Mesothelial cell of epicardium (in vitro differentiated cells): ENCODE measurements around the gene VEGFA. TPM values are rescaled to one million over a fixed set of nuclear protein-coding genes. Genes with fewer than 3 reads are reported as not detected.

ENCODE experiments used
- DNase-seq, 2 experiments: peaks; one replicate each; pipeline ENCODE4 v3.0.0; 2021; ENCODE audit warnings: low spot score in 2 of 2; ENCODE audit not compliant: unreplicated experiment in 2 of 2
- H3K27ac Mint-ChIP-seq: 2 replicates; pipeline ENCODE4 v1.8.0; 2021; ENCODE audit warnings: mixed read lengths
- H3K27me3 Mint-ChIP-seq: 2 replicates; pipeline ENCODE4 v1.8.0; 2021; ENCODE audit warnings: low read depth, mixed read lengths
- H3K36me3 Mint-ChIP-seq: 2 replicates; pipeline ENCODE4 v1.8.0; 2021; ENCODE audit warnings: mixed read lengths
- H3K4me1 Mint-ChIP-seq: 2 replicates; pipeline ENCODE4 v1.8.0; 2021; ENCODE audit warnings: mixed read lengths
- H3K4me3 Mint-ChIP-seq: 2 replicates; pipeline ENCODE4 v1.8.0; 2021; ENCODE audit warnings: mild to moderate bottlenecking, moderate library complexity, mixed read lengths
- H3K9me3 Mint-ChIP-seq: 2 replicates; pipeline ENCODE4 v1.8.0; 2021; ENCODE audit warnings: mixed read lengths
- total RNA-seq: library from RNA; stranded (reverse); gene quantifications from 3 replicates; pipeline ENCODE4 v1.2.1, GENCODE V29; 2021
- TF ChIP-seq, protein P1 (sequence below): fragments of 200-600 bp; sonication (generic); IDR thresholded peaks from one replicate; pipeline ENCODE4 v1.5.0; 2021; ENCODE audit warnings: antibody characterized with exemption; ENCODE audit not compliant: unreplicated experiment

The VEGFA gene
- total RNA-seq = 181 to 186 TPM (median 185 TPM) in 3 replicates

DNA sequence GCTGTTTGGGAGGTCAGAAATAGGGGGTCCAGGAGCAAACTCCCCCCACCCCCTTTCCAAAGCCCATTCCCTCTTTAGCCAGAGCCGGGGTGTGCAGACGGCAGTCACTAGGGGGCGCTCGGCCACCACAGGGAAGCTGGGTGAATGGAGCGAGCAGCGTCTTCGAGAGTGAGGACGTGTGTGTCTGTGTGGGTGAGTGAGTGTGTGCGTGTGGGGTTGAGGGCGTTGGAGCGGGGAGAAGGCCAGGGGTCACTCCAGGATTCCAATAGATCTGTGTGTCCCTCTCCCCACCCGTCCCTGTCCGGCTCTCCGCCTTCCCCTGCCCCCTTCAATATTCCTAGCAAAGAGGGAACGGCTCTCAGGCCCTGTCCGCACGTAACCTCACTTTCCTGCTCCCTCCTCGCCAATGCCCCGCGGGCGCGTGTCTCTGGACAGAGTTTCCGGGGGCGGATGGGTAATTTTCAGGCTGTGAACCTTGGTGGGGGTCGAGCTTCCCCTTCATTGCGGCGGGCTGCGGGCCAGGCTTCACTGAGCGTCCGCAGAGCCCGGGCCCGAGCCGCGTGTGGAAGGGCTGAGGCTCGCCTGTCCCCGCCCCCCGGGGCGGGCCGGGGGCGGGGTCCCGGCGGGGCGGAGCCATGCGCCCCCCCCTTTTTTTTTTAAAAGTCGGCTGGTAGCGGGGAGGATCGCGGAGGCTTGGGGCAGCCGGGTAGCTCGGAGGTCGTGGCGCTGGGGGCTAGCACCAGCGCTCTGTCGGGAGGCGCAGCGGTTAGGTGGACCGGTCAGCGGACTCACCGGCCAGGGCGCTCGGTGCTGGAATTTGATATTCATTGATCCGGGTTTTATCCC is at the start of gene VEGFA:
VEGFA (plus strand) TSS at position 686 of the 846 bp plus-strand sequence.
- DNase-seq = peak; percentile 84 to 96
- peak within 1 kb of the TSS; percentile 99 for H3K4me3 Mint-ChIP-seq
- H3K36me3 Mint-ChIP-seq = peaks cover 2% of the 10 kb centered on the region
- H3K9me3 Mint-ChIP-seq = no peaks in the 10 kb centered on the region
- H3K27ac Mint-ChIP-seq = peak within 1 kb of the TSS; percentile 95
- no peaks in the 10 kb centered on the region for H3K27me3 Mint-ChIP-seq
- TF ChIP-seq, protein P1, sequence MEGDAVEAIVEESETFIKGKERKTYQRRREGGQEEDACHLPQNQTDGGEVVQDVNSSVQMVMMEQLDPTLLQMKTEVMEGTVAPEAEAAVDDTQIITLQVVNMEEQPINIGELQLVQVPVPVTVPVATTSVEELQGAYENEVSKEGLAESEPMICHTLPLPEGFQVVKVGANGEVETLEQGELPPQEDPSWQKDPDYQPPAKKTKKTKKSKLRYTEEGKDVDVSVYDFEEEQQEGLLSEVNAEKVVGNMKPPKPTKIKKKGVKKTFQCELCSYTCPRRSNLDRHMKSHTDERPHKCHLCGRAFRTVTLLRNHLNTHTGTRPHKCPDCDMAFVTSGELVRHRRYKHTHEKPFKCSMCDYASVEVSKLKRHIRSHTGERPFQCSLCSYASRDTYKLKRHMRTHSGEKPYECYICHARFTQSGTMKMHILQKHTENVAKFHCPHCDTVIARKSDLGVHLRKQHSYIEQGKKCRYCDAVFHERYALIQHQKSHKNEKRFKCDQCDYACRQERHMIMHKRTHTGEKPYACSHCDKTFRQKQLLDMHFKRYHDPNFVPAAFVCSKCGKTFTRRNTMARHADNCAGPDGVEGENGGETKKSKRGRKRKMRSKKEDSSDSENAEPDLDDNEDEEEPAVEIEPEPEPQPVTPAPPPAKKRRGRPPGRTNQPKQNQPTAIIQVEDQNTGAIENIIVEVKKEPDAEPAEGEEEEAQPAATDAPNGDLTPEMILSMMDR = peak; percentile 91
- H3K4me1 Mint-ChIP-seq = peaks cover 47% of the 10 kb centered on the region

DNA sequence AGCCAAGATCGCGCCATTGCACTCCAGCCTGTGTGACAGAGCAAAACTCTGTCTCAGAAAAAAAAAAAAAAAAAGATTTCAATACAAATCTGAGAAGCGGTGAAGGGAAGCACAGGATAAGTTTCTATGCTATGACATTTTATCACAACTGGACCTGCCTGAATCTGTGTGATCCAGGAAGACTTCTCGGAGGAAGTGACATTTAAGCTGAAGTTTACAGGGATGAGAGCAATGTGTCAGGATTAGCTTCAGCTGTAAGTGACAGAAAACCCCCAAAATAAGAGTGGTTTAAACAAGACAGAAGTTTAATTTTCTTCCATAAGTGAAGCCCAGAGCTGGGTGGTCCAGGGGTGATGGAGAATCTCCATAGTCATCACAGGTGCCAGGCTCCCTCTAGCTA is 49.0 kb upstream of the VEGFA start:
- Mint-ChIP-seq H3K27me3 (peaks cover 15% of the 10 kb centered on the region), H3K4me1 (peaks cover 35% of the 10 kb centered on the region)

DNA sequence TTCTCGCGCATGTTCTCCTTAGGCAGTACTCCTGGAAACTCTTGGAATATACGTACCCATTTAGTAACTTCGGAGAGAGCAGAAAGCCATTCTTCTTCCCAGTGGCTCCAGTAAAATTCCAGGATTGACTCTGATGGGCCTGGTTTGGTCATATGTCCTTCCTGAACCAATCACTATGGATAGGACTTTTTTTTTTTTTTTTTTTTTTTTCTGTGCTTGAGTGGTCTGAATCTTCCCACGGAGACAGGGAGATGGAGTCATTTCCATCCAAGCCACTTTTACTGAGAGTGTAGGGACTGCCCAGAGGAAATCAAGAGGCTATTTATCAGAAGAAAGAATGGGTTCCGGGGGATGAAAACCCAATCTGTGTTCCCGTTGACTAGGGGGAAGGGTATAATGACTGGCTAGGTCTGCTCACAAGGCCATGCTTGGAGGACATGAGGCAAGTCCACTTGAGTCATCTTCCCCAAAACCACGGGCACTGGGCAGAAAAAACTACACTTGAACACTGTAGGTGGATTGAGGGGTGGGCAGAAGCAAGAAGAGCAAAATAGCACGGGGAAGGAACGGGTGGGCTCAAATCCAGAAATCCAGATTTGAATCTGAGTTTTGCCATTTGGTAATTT is 47.0 kb upstream of the VEGFA start:
- Mint-ChIP-seq H3K36me3 (no peaks in the 10 kb centered on the region), H3K27ac (no peak overlapping the region), H3K27me3 (peaks cover 15% of the 10 kb centered on the region), H3K4me1 (peaks cover 27% of the 10 kb centered on the region), H3K4me3 (no peak overlapping the region), H3K9me3 (no peaks in the 10 kb centered on the region)
- TF ChIP-seq, protein P1 = no peak
- no peak for DNase-seq

More for the DNA sequence above, 49.0 kb upstream of the VEGFA start:
- TF ChIP-seq, protein P1 = no peak
- H3K36me3 Mint-ChIP-seq = no peaks in the 10 kb centered on the region
- no peak for DNase-seq
- H3K27ac Mint-ChIP-seq = no peak overlapping the region
- no peak overlapping the region for H3K4me3 Mint-ChIP-seq
- H3K9me3 Mint-ChIP-seq = no peaks in the 10 kb centered on the region

DNA sequence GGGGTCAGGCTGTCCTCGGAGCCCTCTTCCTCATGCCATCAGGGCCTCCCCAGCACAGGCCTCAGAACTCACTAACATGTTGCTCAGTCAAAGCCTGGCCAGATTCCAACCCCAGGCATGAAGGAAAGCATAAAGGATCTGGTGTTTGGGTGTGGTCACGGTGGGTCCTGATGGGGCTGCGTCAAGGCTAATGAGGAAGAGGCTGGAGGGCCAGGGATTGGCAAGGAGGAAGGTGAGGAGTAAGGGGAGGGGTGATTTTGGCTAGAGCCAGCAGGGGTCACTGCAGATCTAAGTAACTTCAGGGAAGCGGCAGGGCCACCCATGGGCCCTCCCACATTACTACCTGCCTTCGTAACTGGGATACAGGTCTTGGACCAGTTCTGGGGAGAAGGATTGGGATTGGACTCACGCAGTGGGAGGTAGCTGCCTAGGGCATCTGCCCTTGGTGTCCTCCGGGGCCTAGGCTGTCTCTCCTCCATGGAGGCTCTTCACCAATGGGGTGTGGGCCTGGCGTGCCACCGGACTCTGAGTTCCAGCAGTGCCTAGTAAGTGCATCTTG is 46.2 kb upstream of the VEGFA start:
- peaks cover 23% of the 10 kb centered on the region for H3K4me1 Mint-ChIP-seq
- no peaks in the 10 kb centered on the region for H3K36me3 Mint-ChIP-seq
- no peaks in the 10 kb centered on the region for H3K9me3 Mint-ChIP-seq
- H3K27me3 Mint-ChIP-seq = peaks cover 15% of the 10 kb centered on the region
- H3K27ac Mint-ChIP-seq = no peak overlapping the region
- DNase-seq = peak in 1 of 2 experiments; percentile 73
- no peak overlapping the region for H3K4me3 Mint-ChIP-seq
- TF ChIP-seq, protein P1 = no peak

DNA sequence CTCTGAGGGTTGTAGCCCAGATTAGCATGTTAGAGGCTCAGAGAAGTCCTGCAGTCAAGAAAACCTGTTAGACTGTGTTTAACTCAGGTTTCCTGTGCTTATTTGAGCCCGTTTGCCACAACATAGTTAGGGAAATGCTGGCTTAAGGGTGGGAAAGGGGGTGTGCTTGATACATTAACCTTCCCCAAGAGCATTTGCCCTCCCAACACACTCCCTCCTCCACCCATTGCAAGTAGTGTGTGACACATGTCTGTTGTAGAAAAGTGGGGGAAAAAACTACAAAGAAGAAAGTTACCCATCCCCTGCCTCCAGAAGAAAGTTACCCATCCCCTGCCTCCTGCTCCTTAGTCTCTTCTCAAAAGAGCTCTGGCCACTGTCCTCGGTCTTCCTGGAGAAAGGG is 45.7 kb upstream of the VEGFA start:
- Mint-ChIP-seq H3K27ac (no peak overlapping the region), H3K4me3 (no peak overlapping the region), H3K4me1 (peaks cover 23% of the 10 kb centered on the region), H3K9me3 (no peaks in the 10 kb centered on the region), H3K36me3 (no peaks in the 10 kb centered on the region), H3K27me3 (peaks cover 15% of the 10 kb centered on the region)
- TF ChIP-seq, protein P1 = no peak
- DNase-seq = no peak
